PC-9 (cell line): ENCODE results near the gene NUDC.

Source experiments
- EZH2 ChIP-seq: fragments of 200-600 bp; sonication (generic); IDR thresholded peaks from 2 replicates; pipeline ENCODE4 v1.8.0; 2017; ENCODE audit warnings: antibody characterized with exemption, low read depth
- TF ChIP-seq, protein P1 (sequence below): fragments of 200-600 bp; sonication (generic); conservative IDR thresholded peaks from 2 replicates; pipeline ENCODE4 v1.6.1; 2017; ENCODE audit warnings: mixed run types, antibody characterized with exemption, mild to moderate bottlenecking, moderate library complexity

DNA sequence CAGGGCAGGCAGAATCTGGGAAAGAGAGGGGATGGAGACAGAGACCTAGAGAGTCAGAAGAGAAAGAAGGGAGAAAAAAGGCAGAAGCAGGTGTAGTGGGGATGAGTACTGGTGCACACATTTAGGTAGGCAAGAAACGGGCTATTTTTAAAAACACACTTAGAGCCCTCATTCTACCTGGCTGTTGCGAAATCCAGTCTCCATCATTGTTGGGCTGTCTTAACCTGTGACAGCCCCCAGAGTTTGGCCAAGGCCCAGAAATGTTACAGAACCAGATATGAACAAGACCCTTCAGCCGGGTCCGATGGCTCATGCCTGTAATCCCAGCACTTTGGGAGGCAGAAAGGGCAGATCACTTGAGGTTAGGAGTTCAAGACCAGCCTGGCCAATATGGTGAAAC, 51.3 kb downstream of the NUDC start:
- TF ChIP-seq, protein P1, sequence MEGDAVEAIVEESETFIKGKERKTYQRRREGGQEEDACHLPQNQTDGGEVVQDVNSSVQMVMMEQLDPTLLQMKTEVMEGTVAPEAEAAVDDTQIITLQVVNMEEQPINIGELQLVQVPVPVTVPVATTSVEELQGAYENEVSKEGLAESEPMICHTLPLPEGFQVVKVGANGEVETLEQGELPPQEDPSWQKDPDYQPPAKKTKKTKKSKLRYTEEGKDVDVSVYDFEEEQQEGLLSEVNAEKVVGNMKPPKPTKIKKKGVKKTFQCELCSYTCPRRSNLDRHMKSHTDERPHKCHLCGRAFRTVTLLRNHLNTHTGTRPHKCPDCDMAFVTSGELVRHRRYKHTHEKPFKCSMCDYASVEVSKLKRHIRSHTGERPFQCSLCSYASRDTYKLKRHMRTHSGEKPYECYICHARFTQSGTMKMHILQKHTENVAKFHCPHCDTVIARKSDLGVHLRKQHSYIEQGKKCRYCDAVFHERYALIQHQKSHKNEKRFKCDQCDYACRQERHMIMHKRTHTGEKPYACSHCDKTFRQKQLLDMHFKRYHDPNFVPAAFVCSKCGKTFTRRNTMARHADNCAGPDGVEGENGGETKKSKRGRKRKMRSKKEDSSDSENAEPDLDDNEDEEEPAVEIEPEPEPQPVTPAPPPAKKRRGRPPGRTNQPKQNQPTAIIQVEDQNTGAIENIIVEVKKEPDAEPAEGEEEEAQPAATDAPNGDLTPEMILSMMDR, result no peak
- TF ChIP-seq EZH2, result no peak
